Stimulated activated naive CD8-positive, alpha-beta T cell treated with anti-CD3 and anti-CD28 coated beads, Interleukin-15, Interleukin-2, amounts not matched to agents 100 ng/mL and 50 ng/mL, for 24 hours (primary cell): Measurements from ENCODE around the gene SLC17A6.

Source experiments
- H3K27ac Mint-ChIP-seq: one replicate; pipeline ENCODE4 v1.8.0; 2021; ENCODE audit warnings: mild to moderate bottlenecking, mixed read lengths
- H3K27me3 Mint-ChIP-seq: one replicate; pipeline ENCODE4 v1.8.0; 2021; ENCODE audit warnings: mixed read lengths
- H3K36me3 Mint-ChIP-seq: one replicate; pipeline ENCODE4 v1.8.0; 2021; ENCODE audit warnings: low read depth, mixed read lengths
- H3K4me1 Mint-ChIP-seq: one replicate; pipeline ENCODE4 v1.8.0; 2021; ENCODE audit warnings: low read depth, mixed read lengths
- H3K4me3 Mint-ChIP-seq: one replicate; pipeline ENCODE4 v1.8.0; 2021; ENCODE audit warnings: mild to moderate bottlenecking, mixed read lengths
- H3K9me3 Mint-ChIP-seq: one replicate; pipeline ENCODE4 v1.8.0; 2021; ENCODE audit warnings: mixed read lengths

The SLC17A6 gene

DNA sequence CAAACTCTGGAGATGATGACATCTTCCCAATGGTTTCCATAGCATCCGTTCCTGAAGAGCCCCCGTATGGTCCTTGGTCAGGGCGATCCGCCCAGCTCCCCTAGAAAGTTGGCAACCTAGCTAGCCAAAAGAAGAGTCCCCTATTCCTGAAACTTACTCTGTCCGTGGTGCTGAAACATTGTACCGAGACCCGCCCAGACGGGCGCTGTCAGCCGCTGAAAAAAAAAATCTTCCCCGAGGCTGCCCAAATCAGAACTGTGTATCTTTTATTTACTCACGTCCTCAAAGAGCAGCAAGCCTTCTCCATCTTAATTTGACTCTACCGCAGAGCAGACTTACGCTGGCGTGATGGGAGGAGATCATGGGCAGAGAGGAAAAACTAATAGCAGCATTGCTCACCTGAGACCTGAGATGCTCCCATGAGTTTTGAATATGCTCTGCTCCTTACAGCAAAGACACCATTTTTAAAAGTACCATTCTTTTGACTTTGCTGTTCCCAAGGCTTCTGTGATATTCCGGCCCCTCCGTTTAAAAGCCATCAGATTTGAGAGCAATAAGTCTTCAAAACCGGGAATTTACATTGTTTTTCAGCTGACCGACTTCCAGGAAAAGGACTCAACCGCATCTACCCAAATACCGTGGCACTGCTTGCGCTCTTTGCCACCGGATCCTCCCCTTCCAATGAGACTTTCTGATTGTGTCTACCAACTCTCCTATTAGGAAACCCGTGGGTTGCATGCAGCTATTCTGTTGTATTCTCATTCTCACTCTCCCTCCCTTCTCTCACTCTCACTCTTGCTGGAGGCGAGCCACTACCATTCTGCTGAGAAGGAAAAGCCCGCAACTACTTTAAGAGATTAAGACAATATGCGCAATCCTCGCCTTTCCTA is at the start of gene SLC17A6:
TSS of gene SLC17A6 (plus strand) at position 786 of the 890 bp plus-strand sequence. CDS start 153 bp downstream, outside the sequence.
- Mint-ChIP-seq H3K27ac (no peak within 1 kb of the TSS), H3K27me3 (peaks cover 59% of the 10 kb centered on the region), H3K4me3 (no peak within 1 kb of the TSS), H3K4me1 (peaks cover 11% of the 10 kb centered on the region), H3K9me3 (no peaks in the 10 kb centered on the region), H3K36me3 (no peaks in the 10 kb centered on the region)

DNA sequence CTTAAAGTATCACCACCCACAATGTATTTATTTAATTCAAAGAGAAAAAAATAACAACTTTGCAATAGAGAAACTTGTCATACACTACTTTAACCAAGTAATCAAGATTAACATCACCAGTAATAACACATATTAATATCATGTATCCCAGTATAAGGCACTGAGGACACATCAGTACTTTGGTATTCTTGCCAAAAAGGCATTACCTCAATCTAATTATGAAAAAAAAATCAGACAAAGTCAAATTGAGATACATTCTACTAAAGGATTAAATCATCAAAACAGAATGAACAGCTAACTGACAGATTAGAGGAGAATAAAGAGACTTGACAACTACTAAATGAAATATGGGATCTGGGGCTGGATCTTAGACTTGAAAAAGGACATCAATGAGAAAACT is 35.8 kb upstream of the SLC17A6 start:
- H3K9me3 Mint-ChIP-seq, result no peaks in the 10 kb centered on the region
- H3K27ac Mint-ChIP-seq, result no peak overlapping the region
- no peak overlapping the region for H3K4me3 Mint-ChIP-seq
- H3K36me3 Mint-ChIP-seq, result no peaks in the 10 kb centered on the region
- peaks cover 25% of the 10 kb centered on the region for H3K27me3 Mint-ChIP-seq
- H3K4me1 Mint-ChIP-seq, result no peaks in the 10 kb centered on the region

DNA sequence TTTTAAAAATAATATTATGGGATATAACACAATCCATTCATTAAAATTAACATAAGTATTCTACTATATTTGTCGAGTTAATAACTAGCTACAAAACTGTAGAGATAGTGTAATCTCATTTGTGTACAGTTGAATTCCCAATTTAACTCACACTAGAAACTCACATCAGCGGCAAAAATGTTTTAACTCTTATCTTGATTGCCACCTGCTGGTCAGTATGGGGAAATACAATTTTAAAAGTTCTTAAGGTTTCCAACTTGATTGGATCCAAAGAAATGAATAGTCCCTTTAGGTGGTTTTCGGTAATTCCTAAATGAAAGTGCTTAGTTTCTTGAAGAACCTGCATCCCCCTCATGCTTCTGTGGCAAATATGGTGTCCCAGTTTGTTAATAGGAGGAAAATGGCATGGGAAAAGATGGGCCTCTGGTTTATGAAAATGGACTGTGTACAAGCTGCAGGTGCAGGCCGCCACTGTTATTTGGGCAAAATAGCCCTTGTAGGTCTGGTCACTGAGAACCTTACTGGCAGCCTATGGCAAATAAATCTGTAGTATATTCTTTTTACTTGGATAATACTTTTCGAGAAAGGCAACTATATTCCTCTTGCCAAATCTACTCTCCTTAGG is 33.7 kb upstream of the SLC17A6 start:
- peaks cover 25% of the 10 kb centered on the region for H3K27me3 Mint-ChIP-seq
- no peak overlapping the region for H3K27ac Mint-ChIP-seq
- H3K4me1 Mint-ChIP-seq, result no peaks in the 10 kb centered on the region
- no peaks in the 10 kb centered on the region for H3K9me3 Mint-ChIP-seq
- H3K4me3 Mint-ChIP-seq, result no peak overlapping the region
- no peaks in the 10 kb centered on the region for H3K36me3 Mint-ChIP-seq

GRCh38 chr11:22317656-22318055 is 20.5 kb upstream of the SLC17A6 start:
- H3K36me3 Mint-ChIP-seq, result no peaks in the 10 kb centered on the region
- no peak overlapping the region for H3K27ac Mint-ChIP-seq
- H3K27me3 Mint-ChIP-seq, result peaks cover 3% of the 10 kb centered on the region
- no peaks in the 10 kb centered on the region for H3K9me3 Mint-ChIP-seq
- H3K4me1 Mint-ChIP-seq, result no peaks in the 10 kb centered on the region
- no peak overlapping the region for H3K4me3 Mint-ChIP-seq

- no peaks in the 10 kb centered on the region for H3K4me1 Mint-ChIP-seq
- H3K4me3 Mint-ChIP-seq, result no peak overlapping the region
- H3K36me3 Mint-ChIP-seq, result no peaks in the 10 kb centered on the region
- H3K9me3 Mint-ChIP-seq, result no peaks in the 10 kb centered on the region
- no peak overlapping the region for H3K27ac Mint-ChIP-seq
- H3K27me3 Mint-ChIP-seq, result peaks cover 9% of the 10 kb centered on the region
Observed at GRCh38 chr11:22331771-22332170, 6.4 kb upstream of the SLC17A6 start.

GRCh38 chr11:22336587-22336986 is 1.6 kb upstream of the SLC17A6 start:
- Mint-ChIP-seq H3K27me3 (peaks cover 47% of the 10 kb centered on the region), H3K9me3 (no peaks in the 10 kb centered on the region), H3K36me3 (no peaks in the 10 kb centered on the region), H3K4me1 (peaks cover 11% of the 10 kb centered on the region), H3K4me3 (no peak overlapping the region), H3K27ac (no peak overlapping the region)

- Mint-ChIP-seq H3K4me1 (peaks cover 11% of the 10 kb centered on the region), H3K4me3 (no peak overlapping the region), H3K36me3 (no peaks in the 10 kb centered on the region), H3K27me3 (peaks cover 75% of the 10 kb centered on the region), H3K27ac (no peak overlapping the region), H3K9me3 (no peaks in the 10 kb centered on the region)
Observed at GRCh38 chr11:22339611-22340010, 1.4 kb downstream of the SLC17A6 start.

DNA sequence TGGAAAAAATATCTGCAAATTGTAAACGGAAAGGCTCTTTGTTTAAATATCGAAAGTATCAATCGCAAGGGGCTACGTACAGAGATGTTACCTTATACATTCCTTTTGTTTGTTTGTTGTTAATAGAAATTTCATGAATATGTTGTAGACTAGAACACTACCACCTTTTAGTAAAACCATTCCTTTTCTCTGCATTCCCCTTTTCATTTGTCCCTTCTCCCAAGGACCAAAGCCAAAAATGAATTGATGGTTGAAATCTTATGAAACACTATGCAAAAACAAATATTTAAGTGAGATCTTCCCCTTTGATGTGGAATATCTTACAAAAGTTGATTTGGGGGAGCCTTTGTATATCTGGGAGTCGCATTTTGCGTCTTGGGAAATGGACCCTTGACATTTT is 2.1 kb downstream of the SLC17A6 start:
- Mint-ChIP-seq H3K36me3 (no peaks in the 10 kb centered on the region), H3K4me1 (peaks cover 11% of the 10 kb centered on the region), H3K27ac (no peak overlapping the region), H3K9me3 (no peaks in the 10 kb centered on the region), H3K27me3 (peaks cover 80% of the 10 kb centered on the region), H3K4me3 (no peak overlapping the region)

GRCh38 chr11:22340701-22341587 is 2.8 kb downstream of the SLC17A6 start:
- Mint-ChIP-seq H3K9me3 (no peaks in the 10 kb centered on the region), H3K27me3 (peaks cover 83% of the 10 kb centered on the region), H3K27ac (no peak overlapping the region), H3K4me3 (no peak overlapping the region), H3K4me1 (peaks cover 11% of the 10 kb centered on the region), H3K36me3 (no peaks in the 10 kb centered on the region)

DNA sequence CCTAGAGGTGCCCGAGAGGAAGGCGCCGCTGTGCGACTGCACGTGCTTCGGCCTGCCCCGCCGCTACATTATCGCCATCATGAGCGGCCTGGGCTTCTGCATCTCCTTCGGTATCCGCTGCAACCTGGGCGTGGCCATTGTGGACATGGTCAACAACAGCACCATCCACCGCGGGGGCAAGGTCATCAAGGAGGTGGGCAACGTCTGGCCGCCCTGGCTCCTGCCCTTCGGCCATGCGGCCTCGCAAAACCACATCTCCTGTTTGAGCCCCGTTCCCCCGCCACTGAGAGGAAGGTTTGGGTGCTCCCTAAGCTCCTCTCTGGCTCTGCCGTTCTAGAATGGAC is 3.4 kb downstream of the SLC17A6 start:
- H3K27ac Mint-ChIP-seq, result no peak overlapping the region
- no peaks in the 10 kb centered on the region for H3K9me3 Mint-ChIP-seq
- H3K27me3 Mint-ChIP-seq, result peaks cover 83% of the 10 kb centered on the region
- H3K4me3 Mint-ChIP-seq, result no peak overlapping the region
- no peaks in the 10 kb centered on the region for H3K36me3 Mint-ChIP-seq
- H3K4me1 Mint-ChIP-seq, result peaks cover 11% of the 10 kb centered on the region

DNA sequence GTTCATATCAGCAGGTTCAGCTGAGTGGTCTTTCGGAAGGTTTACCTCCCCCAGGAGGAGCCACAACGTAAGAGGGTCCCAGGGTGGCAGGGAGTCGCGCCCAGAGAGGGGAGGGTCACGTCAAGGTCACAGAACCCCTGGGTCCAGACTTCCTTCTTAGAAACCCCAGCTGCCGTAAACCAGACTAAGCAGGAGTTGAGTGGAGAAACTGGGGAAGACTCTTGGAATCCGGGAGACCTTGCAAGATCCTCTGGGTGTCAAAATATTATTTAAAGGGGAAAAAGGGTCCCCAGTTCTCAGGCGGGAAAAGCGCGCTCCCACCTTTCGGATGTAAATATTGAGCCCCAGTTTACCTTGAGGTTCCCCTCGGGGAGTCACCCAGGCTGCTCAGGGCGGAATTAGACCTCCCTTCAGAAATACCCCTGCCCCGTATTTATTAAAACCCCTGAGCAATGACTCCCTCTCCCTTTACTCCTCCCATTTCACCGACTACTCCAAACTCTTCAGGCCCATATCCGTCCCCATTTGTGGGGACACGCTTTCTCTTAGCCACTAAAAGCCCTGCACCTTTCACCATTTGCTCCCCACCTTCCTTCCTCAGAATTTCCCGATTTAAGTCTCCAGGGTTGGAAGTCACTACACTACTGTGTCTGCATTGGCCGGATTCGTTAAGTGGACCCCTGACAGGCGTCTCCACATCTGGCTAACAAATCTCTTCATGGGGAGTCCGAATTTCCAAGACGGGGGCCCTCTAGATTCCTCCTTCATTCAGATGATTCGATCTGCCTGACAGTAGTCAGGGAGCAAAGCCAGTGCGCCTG is 4.2 kb downstream of the SLC17A6 start:
- Mint-ChIP-seq H3K9me3 (no peaks in the 10 kb centered on the region), H3K27me3 (peaks cover 76% of the 10 kb centered on the region)

DNA sequence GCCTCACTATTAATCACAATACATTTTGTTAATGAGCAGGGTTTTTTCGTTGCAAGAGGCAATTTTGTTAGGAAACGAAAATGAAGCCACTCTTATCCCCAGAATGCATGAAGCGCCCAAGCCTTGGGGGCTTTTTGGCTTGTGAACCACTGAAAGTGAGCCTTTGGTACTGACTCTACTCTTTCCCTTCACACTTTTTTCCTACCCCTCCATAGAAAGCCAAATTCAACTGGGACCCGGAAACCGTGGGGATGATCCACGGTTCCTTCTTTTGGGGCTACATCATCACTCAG is 4.8 kb downstream of the SLC17A6 start:
- Mint-ChIP-seq H3K9me3 (no peaks in the 10 kb centered on the region), H3K4me1 (peaks cover 10% of the 10 kb centered on the region), H3K36me3 (no peaks in the 10 kb centered on the region), H3K4me3 (no peak overlapping the region), H3K27me3 (peaks cover 74% of the 10 kb centered on the region), H3K27ac (no peak overlapping the region)

More for the DNA sequence above, 4.2 kb downstream of the SLC17A6 start:
- Mint-ChIP-seq H3K4me3 (no peak overlapping the region), H3K36me3 (no peaks in the 10 kb centered on the region), H3K4me1 (peaks cover 11% of the 10 kb centered on the region), H3K27ac (no peak overlapping the region)

DNA sequence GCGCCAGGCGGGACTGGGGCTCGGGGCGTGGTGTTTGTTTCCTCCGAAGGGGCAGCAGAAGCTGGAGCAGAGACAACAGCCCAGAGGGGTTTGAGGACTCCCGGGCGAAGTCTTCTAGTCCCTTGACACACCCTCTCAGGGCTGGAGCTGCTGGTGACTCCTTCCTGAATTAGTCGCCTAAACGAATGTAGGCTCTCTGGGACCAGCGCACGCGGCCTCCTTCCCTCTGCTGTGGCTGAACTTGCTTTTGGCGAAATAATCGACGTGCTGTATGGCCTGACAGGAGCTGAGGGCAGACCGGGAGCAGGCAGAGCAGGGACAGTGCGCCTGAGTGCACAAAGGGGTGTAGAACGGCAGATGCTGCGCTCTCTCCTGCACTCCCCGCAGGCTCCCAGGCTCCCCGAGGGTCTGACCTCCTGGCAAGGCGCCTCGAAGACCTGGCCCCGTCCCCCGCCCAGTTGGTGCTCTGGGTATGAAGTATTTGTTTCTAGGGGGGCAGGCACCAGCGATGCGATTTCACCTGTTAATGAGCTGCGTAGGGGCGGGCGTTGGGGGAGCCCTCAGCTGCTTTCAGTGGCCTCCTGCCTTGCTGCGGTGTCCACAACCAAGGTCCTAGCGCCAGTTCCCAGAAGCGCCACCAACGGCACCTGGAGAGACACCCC is 5.3 kb downstream of the SLC17A6 start:
- Mint-ChIP-seq H3K9me3 (no peaks in the 10 kb centered on the region), H3K4me3 (no peak overlapping the region), H3K4me1 (peaks cover 7% of the 10 kb centered on the region), H3K27me3 (peaks cover 70% of the 10 kb centered on the region), H3K27ac (no peak overlapping the region), H3K36me3 (no peaks in the 10 kb centered on the region)

- H3K4me1 Mint-ChIP-seq, result peaks cover 7% of the 10 kb centered on the region
- H3K36me3 Mint-ChIP-seq, result no peaks in the 10 kb centered on the region
- no peak overlapping the region for H3K4me3 Mint-ChIP-seq
- H3K9me3 Mint-ChIP-seq, result no peaks in the 10 kb centered on the region
- no peak overlapping the region for H3K27ac Mint-ChIP-seq
- peaks cover 67% of the 10 kb centered on the region for H3K27me3 Mint-ChIP-seq
Observed at GRCh38 chr11:22344081-22344480, 5.9 kb downstream of the SLC17A6 start.
